ENCODE measurements around the gene LRRC8B. TPM values are rescaled to one million over a fixed set of nuclear protein-coding genes. Genes with fewer than 3 reads are reported as not detected.

The LRRC8B gene
- total RNA-seq, 1 experiment from 2014 or later = 10.0 TPM

- in situ Hi-C loops (cut with HindIII; ENCODE audit: low sequenced_read_pairs) = no loop called here
- no peak for DNase-seq (ENCODE audit: low spot score)
These were observed 121.6 kb downstream of the LRRC8B start for GRCh38 chr1:89646259-89646658.

Other genes with a start within 250 kb of the LRRC8B start
- not detected in 2 replicates for gene GBP6, start 160.8 kb upstream of the LRRC8B start, total RNA-seq (2014; rRNA removed; shearing (Covaris generic))
- 4.4 and 6.5 TPM in 2 replicates for gene LRRC8C, start 108.3 kb downstream of the LRRC8B start, total RNA-seq (2014; rRNA removed; shearing (Covaris generic))